Measurements from ENCODE around the gene KRT40. TPM values are rescaled to one million over a fixed set of nuclear protein-coding genes. Genes with fewer than 3 reads are reported as not detected.

KRT40 gene
- total and polyA plus RNA-seq, 2 donors (not counting 3 experiments of a cell fraction or from before 2014, with no cell fraction given): not detected

DNA sequence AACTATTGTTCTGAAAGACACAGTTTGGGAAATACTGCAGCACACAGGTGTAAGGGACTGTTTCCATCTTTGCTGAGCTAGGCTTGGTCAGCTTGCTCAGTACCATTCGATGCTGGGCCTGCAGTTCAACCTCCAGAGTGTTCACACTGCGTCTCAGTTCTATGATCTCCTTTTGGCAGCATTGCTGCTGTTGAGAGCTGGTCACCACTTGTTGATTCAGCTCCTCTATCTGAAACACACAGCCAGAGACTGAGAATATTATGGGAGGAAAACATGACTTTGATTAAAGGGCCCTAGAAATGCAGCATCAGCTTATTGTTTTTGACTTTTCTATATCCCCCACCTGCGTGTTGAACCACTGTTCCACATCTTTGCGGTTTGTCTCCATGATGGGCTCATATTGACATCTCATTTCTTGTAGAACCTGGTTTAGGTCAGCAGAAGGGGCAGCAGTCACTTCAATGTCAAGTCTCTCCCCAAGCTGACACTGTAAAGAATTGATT, 22.0 kb downstream of the KRT40 start:
- BruUV-seq (replicated peaks): no TSS peak
- DNase-seq (ENCODE audit: low read depth, low spot score) (no peak), FAIRE-seq (no peak)
- TF ChIP-seq, protein P1, sequence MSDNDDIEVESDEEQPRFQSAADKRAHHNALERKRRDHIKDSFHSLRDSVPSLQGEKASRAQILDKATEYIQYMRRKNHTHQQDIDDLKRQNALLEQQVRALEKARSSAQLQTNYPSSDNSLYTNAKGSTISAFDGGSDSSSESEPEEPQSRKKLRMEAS (IDR thresholded peaks at IDR 0.05; ENCODE audit: insufficient read depth, insufficient read length): no peak
- TF ChIP-seq MYC (IDR thresholded peaks at IDR 0.05; ENCODE audit: low read depth, low read length) (no peak), POLR2AphosphoS5 (IDR thresholded peaks at IDR 0.05; ENCODE audit: insufficient read depth, low read depth, low read length) (no peak), JUN (IDR thresholded peaks at IDR 0.05; ENCODE audit: borderline replicate concordance, insufficient read depth, insufficient read length, low read depth) (no peak), EZH2 (IDR thresholded peaks at IDR 0.05; ENCODE audit: borderline replicate concordance, low read depth, low read length, severe bottlenecking) (no peak), FOS (IDR thresholded peaks at IDR 0.05; ENCODE audit: borderline replicate concordance, insufficient read depth, low read length) (no peak), POLR2A (IDR thresholded peaks at IDR 0.05; ENCODE audit: low read depth, low read length) (no peak)
- Histone ChIP-seq H3K9me3 (replicated peaks; ENCODE audit: control insufficient read depth, insufficient read depth, low read length) (no peaks in the 10 kb centered on the region), H3K36me3 (ENCODE audit: control insufficient read depth in 2 of 2, extremely low read depth in 1 of 2, insufficient read depth in 2 of 2, low read length in 2 of 2) (no peaks in the 10 kb centered on the region), H3K4me1 (ENCODE audit: control insufficient read depth, extremely low read depth, insufficient read depth, low read length) (no peaks in the 10 kb centered on the region), H3K4me3 (replicated peaks in 1 of 3; ENCODE audit: insufficient read depth in 1 of 3, low read depth in 1 of 3, low read length in 3 of 3) (no peak overlapping the region), H4K20me1 (replicated peaks; ENCODE audit: control insufficient read depth, extremely low read depth, insufficient read depth, low read length) (no peaks in the 10 kb centered on the region), H3K9ac (replicated peaks; ENCODE audit: extremely low read depth, insufficient read depth, low read length) (no peak overlapping the region), H3K27me3 (ENCODE audit: control insufficient read depth in 2 of 2, insufficient read depth in 2 of 2, low read length in 2 of 2) (peaks cover 3% of the 10 kb centered on the region in 2 experiments), H2AFZ (ENCODE audit: low read depth, low read length) (no peak overlapping the region), H3K79me2 (ENCODE audit: control insufficient read depth, insufficient read depth, low read length) (no peaks in the 10 kb centered on the region), H3K4me2 (ENCODE audit: insufficient read depth, low read length) (no peak overlapping the region), H3K27ac (ENCODE audit: insufficient read depth, low read depth, low read length) (no peak overlapping the region), H3K9me1 (replicated peaks; ENCODE audit: control insufficient read depth, extremely low read depth, insufficient read depth, low read length) (no peaks in the 10 kb centered on the region)
- intact Hi-C loops (cut with micrococcal nuclease) (no loop called here), dilution Hi-C loops (cut with MboI; ENCODE audit: extremely low pct_ligation_motif_present, low sequenced_read_pairs) (no loop called here)
- CTCF ChIA-PET: interaction anchor here (0.8 to 1.4 kb wide), 4 partner anchors 15 to 360 kb away, joined by 3 to 4 read pairs (median 4); no protein-coding TSS in a partner anchor
- POLR2A ChIA-PET: no interaction called here

DNA sequence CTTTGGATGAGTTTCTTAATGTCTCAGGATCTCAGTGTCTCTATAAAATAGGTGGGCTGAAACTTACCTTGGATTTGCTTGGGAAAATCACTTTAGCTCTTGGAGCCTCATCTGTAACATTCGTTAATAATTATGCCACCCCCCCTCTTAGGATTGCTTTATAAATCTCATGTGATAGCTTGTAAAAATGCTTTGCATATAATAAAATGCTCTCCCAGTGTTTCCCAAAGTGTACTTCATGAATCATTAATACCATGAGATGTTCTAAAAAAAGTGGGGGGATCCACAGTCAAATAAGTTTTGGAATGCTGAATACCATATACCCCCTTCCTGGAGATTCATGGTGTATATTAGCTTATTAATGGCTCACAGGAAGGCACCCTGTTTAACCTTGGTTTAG, 22.5 kb downstream of the KRT40 start:
- dilution Hi-C loops (cut with MboI; ENCODE audit: extremely low pct_ligation_motif_present, low sequenced_read_pairs) (no loop called here), intact Hi-C loops (cut with micrococcal nuclease) (no loop called here)
- DNase-seq (ENCODE audit: low read depth, low spot score) (no peak), FAIRE-seq (no peak)
- H3K4me2 ChIP-seq (ENCODE audit: insufficient read depth, low read length): no peak overlapping the region
- no peak overlapping the region for H3K27ac ChIP-seq (ENCODE audit: insufficient read depth, low read depth, low read length)
- H4K20me1 ChIP-seq (replicated peaks; ENCODE audit: control insufficient read depth, extremely low read depth, insufficient read depth, low read length): no peaks in the 10 kb centered on the region
- ChIA-PET POLR2A (no interaction called here), CTCF (interaction anchor here (0.8 to 1.4 kb wide), 4 partner anchors 15 to 361 kb away, joined by 3 to 4 read pairs (median 4); no protein-coding TSS in a partner anchor)
- H3K27me3 ChIP-seq (ENCODE audit: control insufficient read depth in 2 of 2, insufficient read depth in 2 of 2, low read length in 2 of 2): peaks cover 3 to 5% of the 10 kb centered on the region in 2 experiments
- H3K79me2 ChIP-seq (ENCODE audit: control insufficient read depth, insufficient read depth, low read length): no peaks in the 10 kb centered on the region
- H3K9me3 ChIP-seq (replicated peaks; ENCODE audit: control insufficient read depth, insufficient read depth, low read length): no peaks in the 10 kb centered on the region
- no peaks in the 10 kb centered on the region for H3K4me1 ChIP-seq (ENCODE audit: control insufficient read depth, extremely low read depth, insufficient read depth, low read length)
- H3K36me3 ChIP-seq (ENCODE audit: control insufficient read depth in 2 of 2, extremely low read depth in 1 of 2, insufficient read depth in 2 of 2, low read length in 2 of 2): no peaks in the 10 kb centered on the region
- no peak overlapping the region for H3K9ac ChIP-seq (replicated peaks; ENCODE audit: extremely low read depth, insufficient read depth, low read length)
- H2AFZ ChIP-seq (ENCODE audit: low read depth, low read length): no peak overlapping the region
- no peaks in the 10 kb centered on the region for H3K9me1 ChIP-seq (replicated peaks; ENCODE audit: control insufficient read depth, extremely low read depth, insufficient read depth, low read length)
- no TSS peak for BruUV-seq (replicated peaks)
- TF ChIP-seq GATA2 (IDR thresholded peaks at IDR 0.05; ENCODE audit: insufficient read depth, insufficient read length, low read depth, low read length) (no peak), MYC (IDR thresholded peaks at IDR 0.05; ENCODE audit: low read depth, low read length) (no peak)
- no peak overlapping the region for H3K4me3 ChIP-seq (replicated peaks in 1 of 3; ENCODE audit: insufficient read depth in 1 of 3, low read depth in 1 of 3, low read length in 3 of 3)
